Ovary (tissue), 9 donors: ENCODE measurements around the gene C1S. TPM values are rescaled to one million over a fixed set of nuclear protein-coding genes. Genes with fewer than 3 reads are reported as not detected.
"Not testable (repeated sequence)": the region's sequence is repeated elsewhere in the genome, so short reads cannot be mapped to it uniquely, and the experiment has no call there.

Experiments
- DNase-seq, 5 donors: peaks; one replicate each; pipeline ENCODE4 v3.0.0-alpha.2; 2019 to 2020
- H3K27ac ChIP-seq, 2 donors: fragments of 200-600 bp; one replicate each; pipeline versions ENCODE4 v1.5.1 to v1.8.0; 2019 to 2022
- H3K27me3 ChIP-seq: fragments of 200-600 bp; one replicate; pipeline ENCODE4 v1.8.0; 2022
- H3K36me3 ChIP-seq: fragments of 200-600 bp; sonication (generic); one replicate; pipeline ENCODE4 v1.5.1; 2019
- H3K4me1 ChIP-seq: one replicate; pipeline ENCODE4 v1.8.1; 2013; ENCODE audit warnings: mild to moderate bottlenecking, moderate library complexity; ENCODE audit not compliant: insufficient read depth
- H3K4me3 ChIP-seq: fragments of 200-600 bp; sonication (generic); one replicate; pipeline ENCODE4 v1.5.1; 2017
- H3K9me3 ChIP-seq, 2 donors: fragments of 200-600 bp in 1 of 2; sonication (generic) in 1 of 2; one replicate each; pipeline versions ENCODE4 v1.5.1 to v1.8.1; 2013 to 2019; ENCODE audit warnings: mild to moderate bottlenecking in 1 of 2, moderate library complexity in 1 of 2
- CTCF ChIP-seq, 3 donors: fragments of 450-650 bp in 2 of 3; fragments of 200-600 bp in 1 of 3; IDR thresholded peaks; one replicate each; pipeline versions ENCODE4 v1.5.1 to v1.8.0; 2016 to 2022; ENCODE audit warnings: antibody characterized with exemption in 3 of 3, mild to moderate bottlenecking in 1 of 3
- EP300 ChIP-seq: sonication (generic); formaldehyde crosslinking; IDR thresholded peaks from one replicate; pipeline ENCODE4 v1.6.1; 2017; ENCODE audit warnings: antibody characterized with exemption
- POLR2A ChIP-seq: fragments of 450-650 bp; IDR thresholded peaks from one replicate; pipeline ENCODE4 v1.6.1; 2017; ENCODE audit warnings: antibody characterized with exemption, mild to moderate bottlenecking, moderate library complexity
- WGBS, 3 donors: extraction: QIAGEN DNeasy Blood & Tissue Kit in 1 of 3; methylation state at CpG; one replicate each; pipeline versions ENCODE4 v1.1.5 to v1.1.7; 2013 to 2017; 5-methylcytosine and 5-hydroxymethylcytosine counted together
- intact Hi-C, 4 donors: fragments of 100-400 bp; cut with DNase I; formaldehyde crosslinking; loops; one replicate each; pipeline versions ENCODE4 v1.11.0 to v1.15.1; 2022 to 2023
- polyA plus RNA-seq, 2 donors: library from polyadenylated mRNA; stranded (reverse); fragments of 200-250 nt in 1 of 2; fragments of 350-450 nt in 1 of 2; fragmentation: Illumina TruSeq in 1 of 2; extraction: RNeasy Lipid Tissue Mini Kit (QIAGEN cat#74804) in 1 of 2; gene quantifications; one replicate each; pipeline ENCODE4 v1.2.3, GENCODE V29; 2013 to 2014
- total RNA-seq, 7 donors: library from RNA; depleted of rRNA in 2 of 7; stranded (reverse); fragments of >200 nt in 2 of 7; fragmentation: NEBNext Ultra II Directional in 3 of 7; extraction: Animal tissue kit (Norgen Biotek cat#: 25700) in 3 of 7; gene quantifications; one replicate each; pipeline versions ENCODE4 v1.1.0 to v1.2.4, GENCODE V29; 2016 to 2023
- donor health status: DM: no; HTN: no; CAD: no; lungs with moderate emphysema.
- donor health status: DM: no; HTN: no; CAD: no.
- donor health status: Bipolar disorder and iron deficiency.
- donor health status: DM: yes; HTN: yes; CAD: no.
- donor health status: DM: no; HTN: no; CAD: no.
- donor health status: DM: yes; HTN: yes; CAD: no.

Gene C1S
- total and polyA plus RNA-seq, 9 donors, result 499 to 1,495 (median 952) TPM

DNA sequence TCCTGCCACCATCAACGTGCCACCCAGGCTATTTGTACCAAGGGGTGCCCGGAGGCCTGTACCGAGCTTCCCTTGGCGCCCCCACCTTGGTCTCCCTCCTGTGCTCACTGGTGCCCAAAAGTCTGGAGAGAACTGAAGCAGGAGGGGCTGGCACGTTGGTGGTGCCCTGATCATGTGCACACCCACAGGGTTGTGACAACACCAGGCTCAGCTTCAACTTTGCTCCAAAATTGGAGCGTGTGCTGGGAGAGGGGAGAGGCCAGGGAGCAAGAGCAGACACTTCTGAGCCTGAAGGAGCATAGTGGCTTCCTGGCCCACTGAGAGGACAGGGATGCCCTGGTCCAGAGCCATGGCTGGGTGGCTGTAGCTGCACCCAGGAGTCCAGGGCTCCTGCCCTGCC lies 29.2 kb upstream of the C1S start:
- no peaks in the 10 kb centered on the region for H3K27me3 ChIP-seq
- TF ChIP-seq EP300, result no peak
- H3K4me1 ChIP-seq, result no peaks in the 10 kb centered on the region
- 79 to 90% (median 87%) methylated on average over 6 of the region's 6 CpGs for WGBS, 3 donors
- no peak for DNase-seq
- H3K9me3 ChIP-seq, result no peaks in the 10 kb centered on the region
- H3K27ac ChIP-seq, result no peak overlapping the region
- intact Hi-C loops, result no loop called here
- no peaks in the 10 kb centered on the region for H3K36me3 ChIP-seq
- H3K4me3 ChIP-seq, result no peak overlapping the region

DNA sequence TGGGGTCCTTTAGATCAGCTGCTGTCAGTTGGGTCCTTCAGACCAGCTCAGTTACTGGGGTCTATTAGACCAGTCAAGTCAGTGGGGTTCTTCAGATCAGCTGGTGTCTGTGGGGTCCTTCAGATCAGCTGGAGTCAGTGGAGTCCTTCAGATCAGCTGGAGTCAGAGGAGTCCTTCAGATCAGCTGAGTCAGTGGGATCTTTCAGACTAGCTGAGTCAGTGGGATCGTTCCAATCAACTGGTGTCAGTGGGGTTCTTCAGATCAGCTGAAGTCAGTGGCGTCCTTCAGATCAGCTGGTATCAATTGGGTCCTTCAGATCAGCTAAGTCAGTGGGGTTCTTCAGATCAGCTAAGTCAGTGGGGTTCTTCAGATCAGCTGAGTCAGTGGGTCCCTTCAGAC lies 27.5 kb upstream of the C1S start:
- Histone ChIP-seq H3K36me3 (no peaks in the 10 kb centered on the region), H3K4me1 (no peaks in the 10 kb centered on the region), H3K27me3 (no peaks in the 10 kb centered on the region), H3K4me3 (no peak overlapping the region), H3K9me3 (no peaks in the 10 kb centered on the region), H3K27ac (no peak overlapping the region)
- WGBS, 3 donors, result 77 to 90% (median 77%) methylated on average over 2 of the region's 2 CpGs
- TF ChIP-seq CTCF (IDR thresholded peaks at IDR 0.05) (no peak), EP300 (no peak), POLR2A (no peak)
- no peak for DNase-seq
- intact Hi-C loops, result no loop called here

DNA sequence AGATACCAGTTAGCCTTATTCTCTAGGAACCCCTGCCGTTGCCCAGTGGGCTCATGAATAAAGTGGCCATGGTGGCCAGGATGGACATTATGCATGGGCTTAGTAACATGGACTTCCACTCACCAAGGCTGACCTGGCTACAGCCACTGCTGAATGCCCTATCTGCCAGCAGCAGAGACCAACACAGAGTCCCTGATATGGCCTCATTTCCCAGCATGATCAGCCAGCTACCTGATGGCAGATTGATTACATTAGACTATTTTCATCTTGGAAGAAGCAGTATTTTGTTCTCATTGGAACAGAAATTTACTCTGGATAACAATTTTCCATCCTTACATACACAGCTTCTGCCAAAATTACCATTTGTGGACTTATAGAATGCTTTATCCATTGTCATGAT lies 26.1 kb upstream of the C1S start:
- intact Hi-C loops, result no loop called here
- H3K4me1 ChIP-seq, result no peaks in the 10 kb centered on the region
- no peaks in the 10 kb centered on the region for H3K9me3 ChIP-seq
- no peaks in the 10 kb centered on the region for H3K36me3 ChIP-seq
- TF ChIP-seq EP300, result no peak
- TF ChIP-seq POLR2A, result no peak
- no peak overlapping the region for H3K4me3 ChIP-seq
- WGBS, 3 donors, result 75 to 95% (median 88%) methylated on average over 1 of the region's 1 CpG
- H3K27ac ChIP-seq, result no peak overlapping the region
- no peaks in the 10 kb centered on the region for H3K27me3 ChIP-seq
- DNase-seq, result no peak

GRCh38 chr12:7035463-7035862 lies 25.1 kb upstream of the C1S start:
- intact Hi-C loops, result no loop called here
- DNase-seq, result no peak
- Histone ChIP-seq H3K27ac (no peak overlapping the region), H3K4me3 (no peak overlapping the region), H3K27me3 (no peaks in the 10 kb centered on the region), H3K36me3 (no peaks in the 10 kb centered on the region), H3K4me1 (no peaks in the 10 kb centered on the region), H3K9me3 (no peaks in the 10 kb centered on the region)
- WGBS, 3 donors, result 61 to 68% (median 65%) methylated on average over 2 of the region's 2 CpGs
- no peak for TF ChIP-seq POLR2A
- TF ChIP-seq CTCF (IDR thresholded peaks at IDR 0.05), result no peak
- no peak for TF ChIP-seq EP300

DNA sequence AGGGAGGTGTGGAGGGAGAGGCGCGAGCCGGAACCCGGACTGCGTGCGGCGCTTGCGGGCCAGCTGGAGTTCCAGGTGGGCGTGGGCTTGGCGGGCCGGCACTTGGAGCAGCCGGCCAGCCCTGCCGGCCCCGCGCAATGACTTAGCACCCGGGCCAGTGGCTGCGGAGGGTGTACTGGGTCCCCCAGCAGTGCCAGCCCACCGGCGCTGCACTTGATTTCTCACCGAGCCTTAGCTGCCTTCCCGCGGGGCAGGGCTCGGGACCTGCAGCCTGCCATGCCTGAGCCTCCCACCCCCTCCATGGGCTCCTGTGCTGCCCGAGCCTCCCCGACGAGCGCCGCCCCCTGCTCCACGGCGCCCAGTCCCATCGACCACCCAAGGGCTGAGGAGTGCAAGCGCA lies 23.1 kb upstream of the C1S start:
- H3K9me3 ChIP-seq, H3K27ac ChIP-seq, H3K36me3 ChIP-seq, intact Hi-C loops, H3K4me1 ChIP-seq, H3K27me3 ChIP-seq, DNase-seq, H3K4me3 ChIP-seq: not testable (repeated sequence)
- 92 to 96% (median 95%) methylated on average over 27 to 32 of the region's 32 CpGs for WGBS, 3 donors

- Histone ChIP-seq H3K36me3 (no peaks in the 10 kb centered on the region), H3K4me1 (no peaks in the 10 kb centered on the region), H3K9me3 (no peaks in the 10 kb centered on the region), H3K27me3 (no peaks in the 10 kb centered on the region), H3K4me3 (no peak overlapping the region), H3K27ac (no peak overlapping the region)
- no peak for DNase-seq
- 94% methylated on average over 22 of the region's 22 CpGs for WGBS, 3 donors
- intact Hi-C loops, result no loop called here
- TF ChIP-seq POLR2A (no peak), EP300 (no peak), CTCF (IDR thresholded peaks at IDR 0.05) (no peak)
These were observed 21.9 kb upstream of the C1S start for GRCh38 chr12:7038591-7038990.
